GM21529 (cell line): ENCODE results near the gene DSG4.

Experiments
- ATAC-seq: cut with Tn5 transposase; IDR thresholded peaks from one replicate; pipeline ENCODE4 v1.9.1; 2021; ENCODE audit not compliant: unreplicated experiment

Gene DSG4

GRCh38 chr18:31444142-31444541 lies 67.6 kb downstream of the DSG4 start:
- no peak for ATAC-seq

GRCh38 chr18:31445908-31446307 lies 69.3 kb downstream of the DSG4 start:
- no peak for ATAC-seq

GRCh38 chr18:31446854-31447253 lies 70.3 kb downstream of the DSG4 start:
- ATAC-seq = no peak

- ATAC-seq = no peak
These were observed 71.1 kb downstream of the DSG4 start, which contains the start of gene DSG3 for GRCh38 chr18:31447530-31448191. Gene DSG3 (plus strand): TSS chr18:31447741. CDS start chr18:31447878, 137 bp downstream.

- ATAC-seq = no peak
These were observed 73.8 kb downstream of the DSG4 start for GRCh38 chr18:31450409-31450808.

GRCh38 chr18:31451625-31452024 lies 75.0 kb downstream of the DSG4 start:
- no peak for ATAC-seq

GRCh38 chr18:31454066-31454708 lies 77.6 kb downstream of the DSG4 start:
- ATAC-seq = no peak
